NB4 (cell line): ENCODE data around the gene ATG9B.

Experiments used
- CTCF ChIP-seq: IDR thresholded peaks from one replicate; pipeline ENCODE4 v1.5.1; 2012; ENCODE audit warnings: low read depth, low read length
- MYC ChIP-seq: IDR thresholded peaks from 2 replicates; pipeline ENCODE4 v1.6.1; 2011; ENCODE audit warnings: low read depth, low read length
- POLR2A ChIP-seq: IDR thresholded peaks from 2 replicates; pipeline ENCODE4 v1.6.1; 2011; ENCODE audit warnings: mild to moderate bottlenecking; ENCODE audit not compliant: insufficient read length; ENCODE audit errors: extremely low read depth

GRCh38 chr7:151070574-151070960 lies 46.3 kb upstream of the ATG9B start:
- TF ChIP-seq CTCF (no peak), POLR2A (no peak), MYC (no peak)
